H1 (cell line): ENCODE measurements around the gene RICTOR. TPM values are rescaled to one million over a fixed set of nuclear protein-coding genes. Genes with fewer than 3 reads are reported as not detected.

Experiments used
- CTCF ChIA-PET: fragments of 300-600 bp; sonication (Branson Sonifier 250); formaldehyde crosslinking; loops from one replicate; lab custom pipeline; 2021; ENCODE audit not compliant: partially characterized antibody; lab: Charles Lee
- POLR2A ChIA-PET: fragments of 300-600 bp; sonication (Branson Sonifier 250); formaldehyde crosslinking; loops from one replicate; lab custom pipeline; 2021; ENCODE audit warnings: inconsistent platforms; ENCODE audit not compliant: partially characterized antibody; lab: Charles Lee
- DNase-seq, 2 experiments: peaks; one replicate each; pipeline versions ENCODE4 v3.0.0 to v3.0.0-alpha.2; 2010 to 2022; ENCODE audit warnings: low spot score in 2 of 2, low read depth in 1 of 2, mixed read lengths in 1 of 2
- FAIRE-seq: peaks from 2 replicates; lab custom pipeline; 2011; peaks lifted over from hg19 to GRCh38; lab: Jason Lieb, UNC
- H2AFZ ChIP-seq: 2 replicates; pipeline ENCODE4 v1.8.1; 2012; ENCODE audit warnings: low read length, inconsistent platforms
- H2AK5ac ChIP-seq: 2 replicates; pipeline ENCODE4 v1.6.1; 2013; ENCODE audit warnings: low read depth, low read length
- H2BK120ac ChIP-seq: replicated peaks from 2 replicates; pipeline ENCODE3; 2013; ENCODE audit warnings: low read depth, low read length, inconsistent platforms
- H2BK12ac ChIP-seq: 2 replicates; pipeline ENCODE4 v1.6.1; 2013; ENCODE audit warnings: low read depth, low read length
- H2BK15ac ChIP-seq: 2 replicates; pipeline ENCODE4 v1.6.1; 2013; ENCODE audit warnings: low read length
- H2BK20ac ChIP-seq: 2 replicates; pipeline ENCODE4 v1.6.1; 2013; ENCODE audit warnings: low read length
- H2BK5ac ChIP-seq: 2 replicates; pipeline ENCODE4 v1.6.1; 2013; ENCODE audit warnings: low read depth, low read length
- H3K14ac ChIP-seq: 2 replicates; pipeline ENCODE4 v1.6.1; 2013; ENCODE audit warnings: inconsistent platforms; ENCODE audit not compliant: insufficient read length
- H3K18ac ChIP-seq: 2 replicates; pipeline ENCODE4 v1.6.1; 2013; ENCODE audit warnings: low read length; ENCODE audit errors: extremely low read depth
- H3K23ac ChIP-seq: 2 replicates; pipeline ENCODE4 v1.6.1; 2013; ENCODE audit warnings: inconsistent platforms; ENCODE audit not compliant: insufficient read length
- H3K23me2 ChIP-seq: 2 replicates; pipeline ENCODE4 v1.6.1; 2013; ENCODE audit warnings: low read depth, low read length
- H3K27ac ChIP-seq: 2 replicates; pipeline ENCODE4 v1.6.1; 2011; ENCODE audit warnings: low read depth, low read length, inconsistent platforms
- H3K27me3 ChIP-seq, 4 experiments: replicated peaks in 1 of 4; 1 replicate in 1 of 4; 2 replicates in 3 of 4; pipeline versions ENCODE4 v1.6.1 to v1.8.1; 2011 to 2013; ENCODE audit warnings: low read length in 3 of 4, mild to moderate bottlenecking in 3 of 4, inconsistent platforms in 2 of 4, mixed read lengths in 2 of 4, moderate library complexity in 1 of 4; ENCODE audit not compliant: control insufficient read depth in 3 of 4, insufficient read depth in 3 of 4; ENCODE audit errors: extremely low read depth in 1 of 4
- H3K36me3 ChIP-seq, 4 experiments: 2 replicates each; pipeline versions ENCODE4 v1.6.1 to v1.8.1; 2011 to 2013; ENCODE audit warnings: mild to moderate bottlenecking in 4 of 4, low read length in 3 of 4, moderate library complexity in 2 of 4, control low read depth in 1 of 4, inconsistent platforms in 1 of 4; ENCODE audit not compliant: insufficient read depth in 4 of 4, control insufficient read depth in 2 of 4
- H3K4ac ChIP-seq: replicated peaks from 2 replicates; pipeline ENCODE3; 2013; ENCODE audit warnings: low read length, low read depth, mixed read lengths, inconsistent platforms; ENCODE audit not compliant: insufficient read length
- H3K4me1 ChIP-seq, 4 experiments: replicated peaks in 1 of 4; 1 replicate in 1 of 4; 2 replicates in 3 of 4; pipeline versions ENCODE4 v1.6.1 to v1.8.1; 2011 to 2013; ENCODE audit warnings: low read length in 3 of 4, inconsistent platforms in 2 of 4, mixed read lengths in 1 of 4; ENCODE audit not compliant: insufficient read depth in 4 of 4, control insufficient read depth in 3 of 4
- H3K4me2 ChIP-seq, 2 experiments: 2 replicates each; pipeline versions ENCODE4 v1.6.1 to v1.8.1; 2011 to 2013; ENCODE audit warnings: low read depth in 2 of 2, low read length in 2 of 2, control low read depth in 1 of 2, inconsistent platforms in 1 of 2, mild to moderate bottlenecking in 1 of 2; ENCODE audit not compliant: insufficient read depth in 1 of 2
- H3K4me3 ChIP-seq, 4 experiments: fragments of 200-600, 300-600 bp in 1 of 4; sonication (generic), shearing (Covaris generic), sonication (Bioruptor Twin) in 1 of 4; 2 replicates each; pipeline versions ENCODE4 v1.5.1 to v1.8.1; 2011 to 2016; ENCODE audit warnings: low read length in 4 of 4, low read depth in 3 of 4, control low read depth in 2 of 4, inconsistent platforms in 2 of 4, mild to moderate bottlenecking in 2 of 4, mixed read lengths in 1 of 4, moderate library complexity in 1 of 4; ENCODE audit not compliant: insufficient read depth in 2 of 4; ENCODE audit errors: extremely low read depth in 1 of 4
- H3K56ac ChIP-seq: replicated peaks from 2 replicates; pipeline ENCODE3; 2013; ENCODE audit warnings: low read depth, mild to moderate bottlenecking, mixed read lengths, low read length, inconsistent platforms; ENCODE audit not compliant: insufficient read length
- H3K79me1 ChIP-seq: 2 replicates; pipeline ENCODE4 v1.6.1; 2013; ENCODE audit warnings: low read depth, low read length, control low read depth
- H3K79me2 ChIP-seq, 2 experiments: 2 replicates each; pipeline versions ENCODE4 v1.6.1 to v1.8.1; 2012 to 2013; ENCODE audit warnings: low read length in 2 of 2, mild to moderate bottlenecking in 2 of 2, inconsistent platforms in 1 of 2; ENCODE audit not compliant: insufficient read depth in 2 of 2, control insufficient read depth in 1 of 2
- H3K9ac ChIP-seq, 4 experiments: replicated peaks in 1 of 4; 1 replicate in 1 of 4; 2 replicates in 3 of 4; pipeline versions ENCODE4 v1.6.1 to v1.8.1; 2011 to 2013; ENCODE audit warnings: low read depth in 3 of 4, low read length in 3 of 4, control low read depth in 2 of 4, mild to moderate bottlenecking in 2 of 4, moderate library complexity in 2 of 4, inconsistent platforms in 1 of 4; ENCODE audit errors: extremely low read depth in 1 of 4
- H3K9me3 ChIP-seq, 2 experiments: 2 replicates each; pipeline versions ENCODE4 v1.6.1 to v1.8.1; 2012 to 2013; ENCODE audit warnings: mild to moderate bottlenecking in 2 of 2, moderate library complexity in 2 of 2, control low read depth in 1 of 2, inconsistent platforms in 1 of 2, low read depth in 1 of 2, low read length in 1 of 2, mixed read lengths in 1 of 2; ENCODE audit not compliant: insufficient read depth in 2 of 2
- H4K20me1 ChIP-seq, 2 experiments: replicated peaks in 1 of 2; 2 replicates each; pipeline versions ENCODE3 to v1.8.1; 2011 to 2013; ENCODE audit warnings: inconsistent platforms in 2 of 2, low read length in 2 of 2, mild to moderate bottlenecking in 1 of 2; ENCODE audit not compliant: insufficient read depth in 2 of 2, control insufficient read depth in 1 of 2
- H4K5ac ChIP-seq: 2 replicates; pipeline ENCODE4 v1.6.1; 2013; ENCODE audit warnings: low read length, low read depth, mixed read lengths, inconsistent platforms; ENCODE audit not compliant: insufficient read length
- H4K8ac ChIP-seq: 2 replicates; pipeline ENCODE4 v1.8.0; 2013; ENCODE audit warnings: mild to moderate bottlenecking, moderate library complexity, low read length, inconsistent platforms; ENCODE audit not compliant: insufficient read depth; ENCODE audit errors: extremely low read depth
- H4K91ac ChIP-seq: replicated peaks from 2 replicates; pipeline ENCODE3; 2013; ENCODE audit warnings: low read length, mixed read lengths, inconsistent platforms; ENCODE audit not compliant: insufficient read length
- CHD2 ChIP-seq: IDR thresholded peaks from 2 replicates; pipeline ENCODE4 v1.6.1; 2012; ENCODE audit warnings: low read length, improper control_type of control experiment
- EP300 ChIP-seq, 2 experiments: IDR thresholded peaks; 1 replicate in 1 of 2; 2 replicates in 1 of 2; pipeline ENCODE4 v1.6.1; 2011 to 2012; ENCODE audit warnings: low read depth in 2 of 2, low read length in 2 of 2, mild to moderate bottlenecking in 2 of 2, borderline replicate concordance in 1 of 2, inconsistent platforms in 1 of 2, moderate library complexity in 1 of 2
- HDAC2 ChIP-seq, 2 experiments: fragments of 300-600 bp in 1 of 2; sonication (generic) in 1 of 2; IDR thresholded peaks; 2 replicates each; pipeline ENCODE4 v1.6.1; 2011 to 2012; ENCODE audit warnings: low read depth in 2 of 2, low read length in 2 of 2, mild to moderate bottlenecking in 2 of 2, moderate library complexity in 2 of 2, borderline replicate concordance in 1 of 2, inconsistent platforms in 1 of 2
- NANOG ChIP-seq: IDR thresholded peaks from 2 replicates; pipeline ENCODE4 v1.6.1; 2011; ENCODE audit warnings: low read length, low read depth, mild to moderate bottlenecking, inconsistent platforms; ENCODE audit not compliant: insufficient read depth, poor library complexity, severe bottlenecking
- PHF8 ChIP-seq: fragments of 200-600 bp; sonication (generic); conservative IDR thresholded peaks from 2 replicates; pipeline ENCODE4 v1.7.1; 2012; ENCODE audit warnings: low read depth, mild to moderate bottlenecking, inconsistent platforms, low read length, moderate library complexity
- RBBP5 ChIP-seq: IDR thresholded peaks from 2 replicates; pipeline ENCODE4 v1.7.1; 2012; ENCODE audit warnings: low read depth, mild to moderate bottlenecking, inconsistent platforms, low read length, moderate library complexity, borderline replicate concordance
- TAF1 ChIP-seq: IDR thresholded peaks from 2 replicates; pipeline ENCODE4 v1.6.1; 2011; ENCODE audit warnings: mild to moderate bottlenecking, low read depth, low read length
- TEAD4 ChIP-seq: IDR thresholded peaks from 2 replicates; pipeline ENCODE4 v1.6.1; 2012; ENCODE audit warnings: low read depth, low read length, inconsistent platforms, mixed read lengths
- WGBS, 2 experiments: shearing (Covaris generic) in 1 of 2; methylation state at CpG; one replicate each; pipeline versions ENCODE4 v1.1.6 to v1.1.7; 2013 to 2015; ENCODE audit warnings: low lambda C conversion rate in 2 of 2, mixed read lengths in 2 of 2, inconsistent platforms in 1 of 2, low coverage in 1 of 2, missing lambda C conversion rate in 1 of 2; ENCODE audit not compliant: insufficient replicate concordance in 2 of 2, insufficient coverage in 1 of 2, insufficient read length in 1 of 2; ENCODE audit errors: extremely low coverage in 1 of 2, missing lambda C conversion rate in 1 of 2; 5-methylcytosine and 5-hydroxymethylcytosine counted together
- polyA plus RNA-seq, 7 experiments: library from polyadenylated mRNA; depleted of rRNA in 3 of 7; stranded (reverse) in 5 of 7; unstranded in 2 of 7; fragments of >200 nt in 5 of 7; fragments of 200-250 nt in 2 of 7; gene quantifications; 1 replicate in 5 of 7; 2 replicates in 1 of 7; 4 replicates in 1 of 7; pipeline versions ENCODE4 v1.2.1 to v1.2.3, GENCODE V29; 2011 to 2013; ENCODE audit warnings: missing spikeins in 2 of 7, mixed read lengths in 2 of 7
- total RNA-seq: library from RNA; stranded (reverse); fragmentation: NEBNext Ultra II Directional; extraction: Animal tissue kit (Norgen Biotek cat#: 25700); gene quantifications from 2 replicates; pipeline ENCODE4 v1.2.1, GENCODE V29; 2021
- TF ChIP-seq, protein P1 (sequence below), 3 experiments: IDR thresholded peaks; 1 replicate in 2 of 3; 2 replicates in 1 of 3; pipeline versions ENCODE4 v1.5.1 to v1.6.1; 2011; ENCODE audit warnings: low read length in 3 of 3, mild to moderate bottlenecking in 3 of 3, inconsistent platforms in 2 of 3, low read depth in 1 of 3, moderate library complexity in 1 of 3; ENCODE audit not compliant: insufficient read depth in 1 of 3; ENCODE audit errors: control extremely low read depth in 1 of 3
- TF ChIP-seq, protein P2 (sequence below): IDR thresholded peaks from 2 replicates; pipeline ENCODE4 v1.6.1; 2012; ENCODE audit warnings: inconsistent platforms

RICTOR gene
- total and polyA plus RNA-seq, 2 of the 8 experiments (the other 6 are each of a cell fraction or from before 2014, with no cell fraction given) = 4.3 to 26.6 TPM

DNA sequence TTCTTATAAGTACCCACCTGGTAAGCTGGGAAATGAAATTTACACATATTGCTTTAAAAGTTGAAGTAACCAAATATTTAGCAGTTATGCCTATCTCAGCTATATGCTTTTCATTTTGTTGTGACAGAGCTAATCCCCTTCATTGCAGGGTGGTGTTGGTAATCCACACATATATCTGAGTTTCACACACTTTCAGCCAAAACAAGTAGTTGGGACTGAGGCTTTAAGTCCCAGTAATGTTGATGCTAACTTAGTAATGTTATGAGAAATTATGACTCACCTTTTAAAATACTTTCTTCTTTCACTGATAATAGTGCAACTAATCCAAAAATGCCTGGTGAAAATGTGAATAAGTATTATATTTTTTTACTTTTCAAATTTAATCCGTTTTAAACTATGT is 19.2 kb upstream of the RICTOR start:
- Histone ChIP-seq H3K18ac (no peak overlapping the region), H3K14ac (no peak overlapping the region), H4K20me1 (no peaks in the 10 kb centered on the region), H3K36me3 (no peaks in the 10 kb centered on the region), H4K91ac (no peak overlapping the region), H3K9ac (no peak overlapping the region), H3K56ac (no peak overlapping the region), H2BK120ac (no peak overlapping the region), H3K79me1 (no peaks in the 10 kb centered on the region), H3K27ac (no peak overlapping the region), H2BK15ac (no peak overlapping the region), H2AK5ac (no peak overlapping the region), H3K4ac (no peak overlapping the region), H3K4me2 (no peak overlapping the region), H2BK5ac (no peak overlapping the region), H4K5ac (no peak overlapping the region), H3K79me2 (no peaks in the 10 kb centered on the region), H2BK12ac (no peak overlapping the region), H3K4me1 (no peaks in the 10 kb centered on the region), H2AFZ (no peak overlapping the region), H3K27me3 (no peaks in the 10 kb centered on the region), H3K23ac (no peak overlapping the region), H4K8ac (no peak overlapping the region), H2BK20ac (no peak overlapping the region), H3K23me2 (no peaks in the 10 kb centered on the region), H3K9me3 (no peaks in the 10 kb centered on the region), H3K4me3 (no peak overlapping the region)
- no peak for DNase-seq
- ChIA-PET POLR2A (no interaction called here), CTCF (interaction anchor here (1.0 to 1.5 kb wide), 2 partner anchors 12 to 14 kb away, joined by 3 to 4 read pairs; no protein-coding TSS in a partner anchor)
- 89% methylated on average over 1 of the region's 1 CpG; no CpG with 5 or more reads in 1 of the 2 experiments for WGBS, 2 experiments
- no peak for FAIRE-seq
- TF ChIP-seq TAF1 = no peak
- TF ChIP-seq PHF8 = no peak
- no peak for TF ChIP-seq NANOG
- TF ChIP-seq, protein P1, sequence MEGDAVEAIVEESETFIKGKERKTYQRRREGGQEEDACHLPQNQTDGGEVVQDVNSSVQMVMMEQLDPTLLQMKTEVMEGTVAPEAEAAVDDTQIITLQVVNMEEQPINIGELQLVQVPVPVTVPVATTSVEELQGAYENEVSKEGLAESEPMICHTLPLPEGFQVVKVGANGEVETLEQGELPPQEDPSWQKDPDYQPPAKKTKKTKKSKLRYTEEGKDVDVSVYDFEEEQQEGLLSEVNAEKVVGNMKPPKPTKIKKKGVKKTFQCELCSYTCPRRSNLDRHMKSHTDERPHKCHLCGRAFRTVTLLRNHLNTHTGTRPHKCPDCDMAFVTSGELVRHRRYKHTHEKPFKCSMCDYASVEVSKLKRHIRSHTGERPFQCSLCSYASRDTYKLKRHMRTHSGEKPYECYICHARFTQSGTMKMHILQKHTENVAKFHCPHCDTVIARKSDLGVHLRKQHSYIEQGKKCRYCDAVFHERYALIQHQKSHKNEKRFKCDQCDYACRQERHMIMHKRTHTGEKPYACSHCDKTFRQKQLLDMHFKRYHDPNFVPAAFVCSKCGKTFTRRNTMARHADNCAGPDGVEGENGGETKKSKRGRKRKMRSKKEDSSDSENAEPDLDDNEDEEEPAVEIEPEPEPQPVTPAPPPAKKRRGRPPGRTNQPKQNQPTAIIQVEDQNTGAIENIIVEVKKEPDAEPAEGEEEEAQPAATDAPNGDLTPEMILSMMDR (IDR thresholded peaks at IDR 0.05; ENCODE audit: control extremely low read depth in 1 of 3, insufficient read depth in 1 of 3, low read depth in 1 of 3, low read length in 3 of 3) = no peak
- TF ChIP-seq, protein P2, sequence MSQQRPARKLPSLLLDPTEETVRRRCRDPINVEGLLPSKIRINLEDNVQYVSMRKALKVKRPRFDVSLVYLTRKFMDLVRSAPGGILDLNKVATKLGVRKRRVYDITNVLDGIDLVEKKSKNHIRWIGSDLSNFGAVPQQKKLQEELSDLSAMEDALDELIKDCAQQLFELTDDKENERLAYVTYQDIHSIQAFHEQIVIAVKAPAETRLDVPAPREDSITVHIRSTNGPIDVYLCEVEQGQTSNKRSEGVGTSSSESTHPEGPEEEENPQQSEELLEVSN = no peak
- TF ChIP-seq EP300 (IDR thresholded peaks at IDR 0.05; ENCODE audit: borderline replicate concordance in 1 of 2, low read depth in 2 of 2, low read length in 2 of 2) = no peak
- TF ChIP-seq RBBP5 = no peak
- TF ChIP-seq CHD2 = no peak
- no peak for TF ChIP-seq TEAD4
- no peak for TF ChIP-seq HDAC2 (IDR thresholded peaks at IDR 0.05; ENCODE audit: borderline replicate concordance in 1 of 2, low read depth in 2 of 2, low read length in 2 of 2)
